Esophagus (tissue), 2 donors: ENCODE data around the gene MLLT3. TPM values are rescaled to one million over a fixed set of nuclear protein-coding genes. Genes with fewer than 3 reads are reported as not detected.

ENCODE experiments used
- H3K27ac ChIP-seq, 2 donors: one replicate each; pipeline ENCODE4 v1.5.1; 2013; ENCODE audit warnings: low read depth in 2 of 2, mild to moderate bottlenecking in 2 of 2, inconsistent platforms in 1 of 2, low read length in 1 of 2, moderate library complexity in 1 of 2
- H3K27me3 ChIP-seq, 2 donors: one replicate each; pipeline ENCODE4 v1.6.1; 2013; ENCODE audit warnings: low read length in 2 of 2, control low read depth in 1 of 2, mild to moderate bottlenecking in 1 of 2; ENCODE audit not compliant: insufficient read depth in 2 of 2, control insufficient read depth in 1 of 2
- H3K36me3 ChIP-seq, 2 donors: one replicate each; pipeline ENCODE4 v1.6.1; 2013; ENCODE audit warnings: low read length in 1 of 2; ENCODE audit not compliant: control insufficient read depth in 2 of 2, insufficient read depth in 2 of 2
- H3K4me1 ChIP-seq, 2 donors: one replicate each; pipeline ENCODE4 v1.6.1; 2013; ENCODE audit warnings: low read length in 1 of 2; ENCODE audit not compliant: control insufficient read depth in 2 of 2, insufficient read depth in 2 of 2
- H3K4me3 ChIP-seq, 2 donors: one replicate each; pipeline ENCODE4 v1.5.1; 2013; ENCODE audit warnings: low read length in 2 of 2, mild to moderate bottlenecking in 2 of 2, low read depth in 1 of 2, moderate library complexity in 1 of 2
- H3K9me3 ChIP-seq, 2 donors: one replicate each; pipeline ENCODE4 v1.6.1; 2013; ENCODE audit warnings: mild to moderate bottlenecking in 2 of 2, low read depth in 1 of 2, low read length in 1 of 2, moderate library complexity in 1 of 2; ENCODE audit not compliant: control insufficient read depth in 2 of 2, insufficient read depth in 1 of 2
- WGBS, 2 donors: extraction: QIAGEN DNeasy Blood & Tissue Kit; methylation state at CpG; one replicate each; pipeline ENCODE4 v1.1.7; 2013; 5-methylcytosine and 5-hydroxymethylcytosine counted together
- polyA plus RNA-seq, 2 donors: library from polyadenylated mRNA; stranded (reverse); fragments of 200-250 nt; gene quantifications; one replicate each; pipeline ENCODE4 v1.2.3, GENCODE V29; 2013
- donor health status: healthy with polysubstance abuse.
- donor health status: Bipolar disorder and iron deficiency.

The MLLT3 gene
- polyA plus RNA-seq, 2 donors, result 4.6 to 5.0 TPM

DNA sequence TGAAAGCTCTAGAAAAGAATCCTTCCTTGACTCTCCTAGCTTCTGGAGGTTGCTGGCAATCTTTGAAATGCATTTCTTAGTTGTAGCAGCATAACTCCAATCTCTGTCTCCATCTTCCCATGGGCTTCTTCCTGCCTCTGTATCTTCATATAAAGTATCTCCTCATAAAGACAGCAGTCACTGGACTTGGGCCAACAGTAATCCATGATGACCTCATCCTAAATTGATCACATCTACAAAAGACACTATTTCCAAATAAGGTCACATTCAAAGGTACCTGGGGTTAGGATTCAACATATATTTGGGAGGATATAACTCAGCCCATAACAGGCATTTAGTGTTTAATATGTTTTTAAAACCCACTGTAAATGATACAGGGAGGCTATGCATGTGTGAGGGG, 123.3 kb downstream of the MLLT3 start:
- Histone ChIP-seq H3K9me3 (no peaks in the 10 kb centered on the region), H3K4me3 (no peak overlapping the region), H3K4me1 (no peaks in the 10 kb centered on the region), H3K27me3 (no peaks in the 10 kb centered on the region), H3K36me3 (no peaks in the 10 kb centered on the region), H3K27ac (no peak overlapping the region)

DNA sequence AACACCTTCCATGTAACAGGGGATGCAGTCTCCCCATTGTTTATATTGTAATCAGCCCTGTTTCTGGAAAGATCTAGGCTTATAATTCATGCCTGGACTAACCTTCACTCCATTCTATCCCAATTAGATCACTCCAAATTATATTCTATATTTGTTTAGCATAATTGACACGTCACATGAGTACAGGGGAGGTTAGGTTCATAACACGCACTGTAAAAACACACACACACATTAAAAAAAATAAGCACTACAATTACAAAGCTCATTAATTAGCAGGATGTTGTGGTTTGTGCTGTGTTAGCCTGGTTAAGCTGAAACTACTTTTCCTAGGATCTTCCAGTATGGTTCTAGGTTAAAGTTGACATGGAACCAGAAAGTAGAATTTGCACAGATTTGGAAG, 126.0 kb downstream of the MLLT3 start:
- 82 to 84% methylated on average over 2 of the region's 2 CpGs for WGBS, 2 donors
- H3K9me3 ChIP-seq, result no peaks in the 10 kb centered on the region
- H3K27ac ChIP-seq, result no peak overlapping the region
- H3K4me3 ChIP-seq, result no peak overlapping the region
- no peaks in the 10 kb centered on the region for H3K27me3 ChIP-seq
- no peaks in the 10 kb centered on the region for H3K4me1 ChIP-seq
- no peaks in the 10 kb centered on the region for H3K36me3 ChIP-seq

DNA sequence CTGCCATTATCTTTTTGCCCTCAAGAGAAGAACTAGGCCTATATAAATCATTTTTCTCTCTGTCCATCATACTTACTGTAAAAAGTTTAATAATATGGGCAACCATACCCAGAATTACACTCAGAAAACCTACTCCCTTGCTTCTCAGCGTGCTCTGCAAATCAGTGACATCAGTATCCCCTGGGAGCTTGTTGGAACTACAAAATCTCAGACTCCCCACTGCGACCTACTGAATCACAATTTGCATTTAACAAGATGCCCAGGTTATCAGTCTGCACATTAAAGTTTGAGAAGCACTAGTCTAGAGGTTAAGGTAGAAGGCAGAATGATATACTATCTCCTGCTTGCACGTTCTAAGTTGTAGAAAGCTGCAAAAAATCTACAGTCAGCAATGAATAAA, 127.2 kb downstream of the MLLT3 start:
- Histone ChIP-seq H3K9me3 (no peaks in the 10 kb centered on the region), H3K27me3 (no peaks in the 10 kb centered on the region), H3K4me3 (no peak overlapping the region), H3K4me1 (no peaks in the 10 kb centered on the region), H3K27ac (no peak overlapping the region), H3K36me3 (no peaks in the 10 kb centered on the region)
- 84 to 86% methylated on average over 3 of the region's 3 CpGs for WGBS, 2 donors

DNA sequence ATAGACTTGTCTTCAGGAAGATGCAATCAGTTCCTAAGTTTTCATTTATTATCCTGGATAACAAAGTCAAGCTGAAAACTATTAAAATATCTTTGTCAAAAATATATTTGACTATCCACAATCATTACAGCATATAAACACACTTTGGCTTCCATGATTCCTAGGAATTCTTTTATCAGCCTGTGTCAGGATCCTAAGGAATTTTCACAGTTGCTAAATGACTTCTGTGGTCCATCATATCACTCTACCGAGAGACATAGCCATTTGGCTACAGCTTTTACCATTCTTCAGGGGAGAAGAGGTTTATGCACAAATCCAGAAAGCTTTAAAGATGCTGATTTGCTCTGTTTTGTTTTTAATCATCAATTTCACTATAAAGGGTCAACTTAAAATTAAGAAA, 128.3 kb downstream of the MLLT3 start:
- H3K4me3 ChIP-seq, result no peak overlapping the region
- H3K27me3 ChIP-seq, result no peaks in the 10 kb centered on the region
- H3K4me1 ChIP-seq, result no peaks in the 10 kb centered on the region
- no peaks in the 10 kb centered on the region for H3K9me3 ChIP-seq
- no peak overlapping the region for H3K27ac ChIP-seq
- 80 to 83% methylated on average over 1 of the region's 1 CpG for WGBS, 2 donors
- H3K36me3 ChIP-seq, result no peaks in the 10 kb centered on the region

DNA sequence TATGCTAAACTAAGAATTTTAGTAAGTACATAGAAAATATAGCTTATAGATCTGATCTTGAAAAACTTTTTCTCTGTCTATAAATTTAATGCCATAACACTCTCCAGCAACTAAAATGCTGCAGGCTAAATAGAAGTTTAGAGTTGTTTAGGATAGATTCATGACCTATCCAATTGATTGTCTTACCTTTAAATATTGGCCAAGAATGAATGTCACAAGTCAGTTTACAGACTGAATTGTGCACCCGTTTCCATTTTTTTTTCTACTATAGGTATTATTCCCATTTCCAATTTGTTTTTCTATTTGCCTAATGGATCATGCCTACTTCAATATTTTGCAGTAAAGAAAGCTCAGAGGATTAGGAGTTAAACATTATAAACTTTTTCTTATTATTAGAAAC, 129.5 kb downstream of the MLLT3 start:
- Histone ChIP-seq H3K4me3 (no peak overlapping the region), H3K27ac (no peak overlapping the region), H3K36me3 (no peaks in the 10 kb centered on the region), H3K27me3 (no peaks in the 10 kb centered on the region), H3K4me1 (no peaks in the 10 kb centered on the region), H3K9me3 (no peaks in the 10 kb centered on the region)
- 73 to 91% methylated on average over 1 of the region's 1 CpG for WGBS, 2 donors

DNA sequence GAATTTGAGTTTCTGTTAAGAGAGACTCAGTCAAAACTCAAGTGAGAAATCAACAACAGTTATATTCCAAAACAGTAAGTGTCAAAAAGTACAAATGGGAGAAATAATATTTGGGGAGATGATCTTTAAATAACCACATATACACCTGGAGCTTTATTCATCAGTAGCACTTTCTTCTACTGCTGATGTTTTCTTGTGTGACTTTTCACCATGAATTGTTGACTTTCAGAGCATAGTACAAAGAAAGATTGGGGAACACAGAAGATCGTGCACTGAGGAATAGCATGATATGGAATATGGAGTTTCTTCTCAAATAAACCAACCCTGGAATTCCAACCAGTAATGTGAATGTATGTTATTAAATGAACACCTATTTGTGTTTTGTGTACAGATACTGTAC, 130.7 kb downstream of the MLLT3 start:
- Histone ChIP-seq H3K27me3 (no peaks in the 10 kb centered on the region), H3K36me3 (no peaks in the 10 kb centered on the region), H3K27ac (no peak overlapping the region), H3K4me1 (no peaks in the 10 kb centered on the region), H3K4me3 (no peak overlapping the region), H3K9me3 (no peaks in the 10 kb centered on the region)
- 97 to 98% methylated on average over 1 of the region's 1 CpG for WGBS, 2 donors

DNA sequence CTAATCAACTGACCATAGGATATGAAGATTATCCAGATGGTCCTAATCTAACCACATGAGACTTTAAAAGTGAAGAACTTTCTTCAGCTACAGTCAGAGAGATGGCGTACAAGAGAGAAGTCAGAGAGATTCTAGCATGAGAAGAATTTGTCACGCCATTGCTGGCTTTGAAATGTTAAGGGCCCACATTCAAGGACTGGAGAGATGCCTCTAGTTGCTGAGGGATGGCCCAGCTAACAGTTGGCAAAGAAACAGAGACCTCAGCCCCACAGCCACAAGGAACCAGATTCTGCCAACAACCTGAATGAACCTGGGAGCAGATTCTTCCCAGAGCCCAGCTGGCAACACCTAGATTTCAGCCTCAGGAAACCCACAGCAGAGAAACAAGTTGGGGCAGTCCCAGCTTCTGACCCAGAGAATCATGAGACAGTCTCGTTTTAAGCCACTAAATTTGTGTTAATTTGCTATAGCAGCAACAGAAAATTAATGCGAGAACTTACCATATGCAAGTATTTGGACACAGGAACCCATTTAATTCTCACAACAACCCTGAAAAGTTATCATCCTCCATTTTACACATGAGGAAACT, 132.0 kb downstream of the MLLT3 start:
- H3K9me3 ChIP-seq, result no peaks in the 10 kb centered on the region
- no peaks in the 10 kb centered on the region for H3K4me1 ChIP-seq
- H3K27me3 ChIP-seq, result no peaks in the 10 kb centered on the region
- no peak overlapping the region for H3K27ac ChIP-seq
- H3K36me3 ChIP-seq, result no peaks in the 10 kb centered on the region
- H3K4me3 ChIP-seq, result no peak overlapping the region
- 66 to 77% methylated on average over 4 of the region's 4 CpGs for WGBS, 2 donors

DNA sequence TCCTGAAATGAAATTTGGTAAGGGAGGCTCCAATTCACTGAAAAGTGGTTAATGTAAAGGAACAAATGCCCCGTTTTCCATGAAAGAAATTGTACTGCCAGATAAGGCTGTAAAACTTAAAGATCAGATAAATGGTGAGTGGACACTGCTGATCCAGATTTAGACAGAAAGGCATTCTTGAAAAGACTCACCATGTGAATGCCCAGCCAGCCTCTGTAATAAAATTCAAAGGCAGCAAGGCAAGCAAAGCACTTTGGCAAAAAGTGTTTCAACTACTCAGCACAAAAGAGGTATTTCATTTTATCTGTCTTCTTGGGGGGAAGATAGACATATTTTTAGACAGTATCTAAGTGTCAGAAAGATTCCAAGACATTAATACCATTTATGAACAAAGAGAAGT, 133.6 kb downstream of the MLLT3 start:
- Histone ChIP-seq H3K4me1 (no peaks in the 10 kb centered on the region), H3K36me3 (no peaks in the 10 kb centered on the region), H3K27ac (no peak overlapping the region), H3K9me3 (no peaks in the 10 kb centered on the region), H3K27me3 (no peaks in the 10 kb centered on the region), H3K4me3 (no peak overlapping the region)
- 80 to 92% methylated on average over 1 of the region's 1 CpG for WGBS, 2 donors

DNA sequence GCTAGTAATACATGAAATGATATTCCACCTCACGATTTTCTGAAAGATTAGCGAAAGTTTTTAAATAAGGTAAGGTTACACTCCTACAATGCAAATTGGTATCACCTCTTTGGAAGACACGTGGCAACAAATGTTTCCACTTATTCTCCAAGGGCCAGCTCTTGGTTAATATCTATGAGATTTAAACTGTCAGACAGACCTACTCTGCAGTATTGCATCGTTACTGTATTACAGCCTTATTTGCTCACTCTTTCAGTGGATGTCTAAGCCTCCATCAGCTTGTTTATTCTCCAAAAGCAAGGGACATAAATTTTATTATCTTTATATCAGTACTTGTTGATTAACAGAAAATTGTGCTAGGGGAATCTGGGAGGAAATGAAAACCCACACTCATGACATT, 135.7 kb downstream of the MLLT3 start:
- no peaks in the 10 kb centered on the region for H3K4me1 ChIP-seq
- H3K36me3 ChIP-seq, result no peaks in the 10 kb centered on the region
- no peak overlapping the region for H3K4me3 ChIP-seq
- H3K9me3 ChIP-seq, result no peaks in the 10 kb centered on the region
- 81% methylated on average over 4 of the region's 4 CpGs for WGBS, 2 donors
- no peaks in the 10 kb centered on the region for H3K27me3 ChIP-seq
- no peak overlapping the region for H3K27ac ChIP-seq

DNA sequence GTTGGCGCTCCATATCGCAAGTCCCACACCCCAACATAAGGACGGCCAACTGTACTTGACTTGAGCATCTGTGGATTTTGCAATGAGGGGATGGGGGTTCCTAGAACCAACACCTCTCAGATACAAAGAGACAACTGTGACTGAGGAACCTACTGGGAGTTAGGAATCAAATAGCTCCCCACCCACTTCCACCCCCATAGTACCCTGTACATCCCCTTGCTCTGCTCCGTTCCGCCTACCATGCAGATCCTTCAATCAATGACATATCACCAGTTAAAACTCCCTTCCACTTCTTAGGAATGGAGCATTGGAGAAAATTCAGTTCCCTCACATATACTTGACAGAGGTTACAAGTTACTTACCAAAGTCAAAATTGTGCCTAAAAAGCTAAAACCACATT, 140.9 kb downstream of the MLLT3 start:
- no peaks in the 10 kb centered on the region for H3K4me1 ChIP-seq
- no peaks in the 10 kb centered on the region for H3K36me3 ChIP-seq
- H3K27me3 ChIP-seq, result no peaks in the 10 kb centered on the region
- no peaks in the 10 kb centered on the region for H3K9me3 ChIP-seq
- H3K27ac ChIP-seq, result no peak overlapping the region
- H3K4me3 ChIP-seq, result no peak overlapping the region
- 98 to 100% methylated on average over 5 of the region's 5 CpGs for WGBS, 2 donors
